ENCODE results near the gene MRE11. TPM values are rescaled to one million over a fixed set of nuclear protein-coding genes. Genes with fewer than 3 reads are reported as not detected.

The MRE11 gene
- 9.6 and 13.4 TPM in 2 replicates for total RNA-seq (2014; rRNA removed; shearing (Covaris generic))

DNA sequence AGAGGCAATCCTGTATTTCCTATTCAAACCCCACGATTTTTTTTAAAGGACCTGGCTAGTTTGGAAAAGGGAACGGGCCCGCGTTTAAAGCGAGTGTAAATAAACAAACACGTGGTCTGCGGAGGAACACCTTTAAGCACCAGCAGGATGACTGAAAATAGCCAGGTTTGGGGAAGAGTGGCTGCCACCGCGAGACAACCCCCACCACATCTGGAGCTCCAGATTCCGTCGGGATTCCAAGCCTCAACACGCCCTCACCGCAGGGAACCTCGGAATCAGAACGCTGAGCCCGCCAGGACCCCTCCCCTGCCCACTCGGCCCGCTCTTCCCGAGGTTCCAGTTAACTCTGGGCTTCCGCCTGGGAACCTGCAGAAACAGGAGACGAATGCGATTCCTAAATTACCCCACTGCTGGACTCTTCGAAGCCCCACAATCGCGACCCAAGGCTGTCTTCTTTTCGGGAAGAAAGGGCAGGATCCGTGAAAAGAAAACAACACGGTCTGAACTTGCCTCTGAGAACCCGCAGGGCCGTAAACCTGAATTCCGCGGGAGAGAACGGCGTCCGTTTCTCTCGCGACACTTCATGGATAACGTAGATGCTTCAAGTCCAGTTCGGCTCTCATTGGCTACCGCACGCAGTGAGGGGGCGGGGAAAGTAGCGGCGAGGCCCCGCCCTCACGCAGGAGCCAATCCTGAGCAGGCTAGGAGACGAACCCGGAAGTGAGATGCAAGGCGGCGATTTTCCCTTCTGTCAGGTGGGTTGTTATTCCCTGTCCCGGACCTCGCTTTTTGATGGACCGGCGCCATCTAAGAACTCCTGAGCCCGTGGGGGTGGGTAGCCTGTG, at the start of gene MRE11, which contains the start of gene ANKRD49:
Gene MRE11, minus strand, starts transcription at position 564 of the 845 bp plus-strand sequence. CDS start 1,043 bp downstream, outside the sequence.
Gene ANKRD49, plus strand, starts transcription at position 704 of the 845 bp plus-strand sequence. CDS start 2,710 bp downstream, outside the sequence.
- peaks cover 4% of the 10 kb centered on the region; the same call in 1 of the 2 replicates for H3K4me1 ChIP-seq (replicated peaks)
- H3K36me3 ChIP-seq = 0 out of 2 replicates have a peak, but pooled peaks cover 7% of the 10 kb centered on the region
- no peaks in the 10 kb centered on the region for H3K27me3 ChIP-seq (replicated peaks)
- DNase-seq (ENCODE audit: low read depth in 1 of 2, low spot score in 2 of 2) = peak; percentile 89
- peak within 1 kb of the TSS; percentile 87 for H3K27ac ChIP-seq
- no peaks in the 10 kb centered on the region for H3K9me3 ChIP-seq (replicated peaks)
- H3K4me3 ChIP-seq = peak within 1 kb of the TSS; percentile 72

DNA sequence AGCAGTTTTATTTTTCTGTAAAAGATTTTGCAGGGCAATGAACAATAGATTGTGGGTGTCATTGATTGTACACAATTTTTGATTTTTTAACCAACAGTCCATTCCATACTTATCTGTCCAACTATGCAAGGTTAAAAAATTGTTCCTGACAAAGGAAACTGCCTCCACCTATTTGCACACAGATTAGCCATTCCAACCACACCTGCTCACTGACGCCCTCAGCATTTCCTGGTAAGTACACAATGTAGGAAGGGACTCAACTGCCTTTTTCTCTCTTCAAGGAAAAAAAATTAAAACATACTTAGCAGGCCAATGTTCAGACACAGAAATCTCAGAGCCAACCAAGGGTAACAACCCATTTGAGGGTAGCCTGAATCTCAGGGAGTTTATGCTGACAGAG, 45.8 kb upstream of the MRE11 start:
- Histone ChIP-seq H3K27ac (no peak overlapping the region), H3K36me3 (no peaks in the 10 kb centered on the region), H3K9me3 (replicated peaks) (no peaks in the 10 kb centered on the region), H3K4me1 (replicated peaks) (peaks cover 1% of the 10 kb centered on the region), H3K27me3 (replicated peaks) (no peaks in the 10 kb centered on the region), H3K4me3 (no peak overlapping the region)
- no peak for DNase-seq (ENCODE audit: low read depth in 1 of 2, low spot score in 2 of 2)

DNA sequence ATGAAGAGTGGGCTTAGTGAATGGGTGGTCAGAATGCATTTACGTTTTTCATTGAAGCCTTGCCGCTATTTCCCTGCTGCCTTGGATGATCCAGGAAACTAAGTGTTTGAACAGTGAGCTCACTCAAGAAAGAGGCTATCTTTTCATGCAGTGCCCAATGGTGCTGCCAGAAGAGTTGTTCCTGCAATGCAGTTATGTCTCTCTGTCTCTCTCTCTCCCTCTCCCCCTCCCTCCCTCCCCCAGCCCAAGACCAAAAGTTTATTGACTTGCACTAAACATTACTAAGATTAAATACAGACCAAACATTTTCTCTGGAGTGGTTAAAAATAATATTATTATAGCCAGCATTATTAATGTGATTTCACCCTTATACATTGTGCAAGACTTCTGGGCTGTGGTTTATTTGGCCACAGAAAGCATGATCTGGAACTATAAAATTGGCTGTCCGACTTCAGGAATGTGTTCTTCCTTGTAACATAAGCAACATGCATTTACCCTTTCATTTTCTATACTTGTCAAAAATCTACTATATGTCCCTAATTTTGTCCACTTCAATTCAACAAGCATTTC, 43.5 kb upstream of the MRE11 start:
- no peak for DNase-seq (ENCODE audit: low read depth in 1 of 2, low spot score in 2 of 2)
- Histone ChIP-seq H3K27me3 (replicated peaks) (no peaks in the 10 kb centered on the region), H3K4me3 (no peak overlapping the region), H3K4me1 (replicated peaks) (no peaks in the 10 kb centered on the region), H3K9me3 (replicated peaks) (no peaks in the 10 kb centered on the region), H3K27ac (no peak overlapping the region), H3K36me3 (no peaks in the 10 kb centered on the region)

DNA sequence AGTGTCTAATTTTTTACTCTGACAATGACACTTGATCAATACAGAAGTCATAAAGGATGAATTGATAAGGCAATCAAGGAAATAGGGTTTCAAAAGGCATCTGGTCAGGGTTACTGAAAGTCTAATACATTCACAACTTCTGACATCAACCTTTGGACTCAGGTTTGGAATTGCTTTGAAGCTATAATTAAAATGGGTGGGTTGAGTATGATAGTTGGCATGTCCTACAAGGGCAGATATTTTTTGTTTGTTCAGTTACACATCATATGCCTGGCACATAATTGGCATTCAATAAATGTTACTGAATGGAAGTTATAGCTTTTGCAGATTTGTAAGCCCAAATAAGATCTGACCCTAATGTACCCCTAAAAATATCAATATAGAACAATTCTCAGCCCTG, 42.7 kb upstream of the MRE11 start:
- DNase-seq (ENCODE audit: low read depth in 1 of 2, low spot score in 2 of 2) = no peak
- Histone ChIP-seq H3K36me3 (no peaks in the 10 kb centered on the region), H3K9me3 (replicated peaks) (no peaks in the 10 kb centered on the region), H3K4me3 (no peak overlapping the region), H3K4me1 (replicated peaks) (no peaks in the 10 kb centered on the region), H3K27me3 (replicated peaks) (no peaks in the 10 kb centered on the region), H3K27ac (no peak overlapping the region)

DNA sequence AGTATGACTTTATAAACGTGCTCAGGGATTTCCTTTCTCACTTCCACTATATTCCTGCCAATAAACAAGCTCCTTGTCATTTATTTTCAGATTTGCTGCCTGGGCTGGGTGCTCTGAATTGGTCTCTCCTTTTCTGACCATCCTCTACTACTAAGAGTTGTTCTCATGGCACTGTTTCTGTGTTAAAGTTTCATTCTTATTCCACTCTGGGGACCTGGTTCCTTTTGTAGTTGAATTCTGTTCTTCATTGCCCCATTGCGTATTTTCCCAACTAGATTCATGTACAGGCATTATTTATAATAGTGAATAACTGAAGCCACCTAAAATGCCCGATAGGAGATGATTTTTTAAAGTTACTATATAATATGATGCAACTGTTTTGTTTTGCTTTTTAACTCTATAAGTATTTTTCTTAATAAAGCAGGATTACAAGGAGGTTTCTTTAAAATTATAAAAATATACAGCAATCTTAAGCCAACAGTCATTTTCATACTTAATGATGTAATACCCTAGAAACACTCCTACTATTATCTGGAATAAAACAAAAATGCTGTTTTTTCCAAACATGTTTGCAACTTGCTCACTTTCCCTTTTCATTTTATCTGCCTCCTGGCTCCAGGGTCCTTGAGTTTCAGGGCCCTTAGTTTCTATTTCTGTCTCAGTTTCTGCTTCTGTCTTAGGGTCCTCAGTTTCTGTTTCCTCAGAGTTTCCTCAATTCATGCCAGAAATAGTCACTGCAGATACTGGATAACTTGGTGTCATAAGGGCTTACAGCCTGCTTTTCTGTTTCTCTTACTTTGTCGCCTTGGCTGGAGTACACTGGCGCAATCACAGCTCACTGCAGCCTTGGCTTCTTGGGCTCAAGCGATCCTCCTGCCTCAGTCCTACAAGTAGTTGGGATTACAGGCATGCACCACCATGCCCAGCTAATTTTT, 40.3 kb upstream of the MRE11 start:
- Histone ChIP-seq H3K9me3 (replicated peaks) (no peaks in the 10 kb centered on the region), H3K4me1 (replicated peaks) (no peaks in the 10 kb centered on the region), H3K27me3 (replicated peaks) (no peaks in the 10 kb centered on the region), H3K36me3 (no peaks in the 10 kb centered on the region), H3K4me3 (no peak overlapping the region), H3K27ac (no peak overlapping the region)
- no peak for DNase-seq (ENCODE audit: low read depth in 1 of 2, low spot score in 2 of 2)

DNA sequence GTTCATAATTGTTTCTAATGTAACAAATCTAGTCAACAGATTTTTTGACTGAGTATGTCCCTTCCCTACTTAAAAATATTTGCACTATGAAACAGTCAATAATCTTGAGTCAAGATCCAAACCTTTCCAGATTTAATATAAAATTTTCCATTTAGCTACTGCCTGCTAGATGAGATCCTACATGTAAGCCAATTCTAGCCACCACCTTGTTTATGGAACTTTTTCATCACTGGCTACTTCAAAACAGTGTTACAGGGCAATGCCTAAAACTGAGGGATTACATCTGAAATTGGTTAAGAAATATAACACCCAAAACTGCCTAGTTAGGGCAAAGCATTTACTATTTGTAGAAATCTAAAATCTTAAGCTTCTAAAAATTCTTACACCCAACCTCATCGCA, 39.6 kb upstream of the MRE11 start:
- no peak for DNase-seq (ENCODE audit: low read depth in 1 of 2, low spot score in 2 of 2)
- H3K9me3 ChIP-seq (replicated peaks) = no peaks in the 10 kb centered on the region

DNA sequence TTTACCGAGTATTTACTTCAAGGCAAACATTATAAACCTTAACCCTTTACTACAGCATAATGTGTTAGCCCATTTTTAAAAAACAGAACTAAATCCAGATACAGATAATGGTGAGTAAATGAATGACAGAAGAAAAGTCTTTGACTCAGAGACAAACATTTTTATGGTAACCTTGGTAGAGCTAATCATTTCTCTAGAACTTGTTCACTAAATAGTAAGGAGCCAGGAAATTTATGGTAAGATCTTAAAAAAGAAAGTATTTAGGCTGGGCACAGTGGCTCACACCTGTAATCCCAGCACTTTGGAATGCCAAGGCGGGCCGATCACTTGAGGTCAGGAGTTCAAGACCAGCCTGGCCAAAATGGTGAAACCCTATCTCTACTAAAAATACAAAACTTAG, 38.6 kb upstream of the MRE11 start:
- H3K4me1 ChIP-seq (replicated peaks) = no peaks in the 10 kb centered on the region
- H3K4me3 ChIP-seq = no peak overlapping the region
- H3K36me3 ChIP-seq = no peaks in the 10 kb centered on the region
- no peak overlapping the region for H3K27ac ChIP-seq
- DNase-seq (ENCODE audit: low read depth in 1 of 2, low spot score in 2 of 2) = no peak
- no peaks in the 10 kb centered on the region for H3K9me3 ChIP-seq (replicated peaks)
- H3K27me3 ChIP-seq (replicated peaks) = no peaks in the 10 kb centered on the region

More for the DNA sequence above, 39.6 kb upstream of the MRE11 start:
- no peak overlapping the region for H3K27ac ChIP-seq
- no peaks in the 10 kb centered on the region for H3K36me3 ChIP-seq
- H3K4me3 ChIP-seq = no peak overlapping the region
- no peaks in the 10 kb centered on the region for H3K27me3 ChIP-seq (replicated peaks)
- no peaks in the 10 kb centered on the region for H3K4me1 ChIP-seq (replicated peaks)

DNA sequence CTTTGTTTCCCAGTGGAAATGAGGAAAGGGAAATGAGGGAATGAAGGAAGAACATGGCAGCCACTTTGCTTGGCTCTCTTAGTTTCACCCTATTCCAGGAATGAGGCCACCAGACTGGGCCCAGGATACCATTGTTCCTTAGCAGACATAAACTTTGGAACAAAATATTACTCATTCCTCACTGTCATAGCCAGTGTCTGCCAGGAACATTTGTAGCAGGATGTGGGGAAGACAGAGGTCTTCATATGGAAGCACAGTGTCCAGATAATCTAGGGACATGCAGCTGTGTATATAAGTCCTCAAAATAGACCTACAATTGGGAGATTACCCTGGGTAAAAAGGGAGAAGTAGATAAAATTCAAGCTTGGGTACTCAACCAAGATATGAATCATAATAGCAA, 34.9 kb upstream of the MRE11 start:
- no peaks in the 10 kb centered on the region for H3K9me3 ChIP-seq (replicated peaks)
- H3K27ac ChIP-seq = no peak overlapping the region
- H3K27me3 ChIP-seq (replicated peaks) = no peaks in the 10 kb centered on the region
- no peaks in the 10 kb centered on the region for H3K36me3 ChIP-seq
- no peaks in the 10 kb centered on the region for H3K4me1 ChIP-seq (replicated peaks)
- no peak overlapping the region for H3K4me3 ChIP-seq
- no peak for DNase-seq (ENCODE audit: low read depth in 1 of 2, low spot score in 2 of 2)

DNA sequence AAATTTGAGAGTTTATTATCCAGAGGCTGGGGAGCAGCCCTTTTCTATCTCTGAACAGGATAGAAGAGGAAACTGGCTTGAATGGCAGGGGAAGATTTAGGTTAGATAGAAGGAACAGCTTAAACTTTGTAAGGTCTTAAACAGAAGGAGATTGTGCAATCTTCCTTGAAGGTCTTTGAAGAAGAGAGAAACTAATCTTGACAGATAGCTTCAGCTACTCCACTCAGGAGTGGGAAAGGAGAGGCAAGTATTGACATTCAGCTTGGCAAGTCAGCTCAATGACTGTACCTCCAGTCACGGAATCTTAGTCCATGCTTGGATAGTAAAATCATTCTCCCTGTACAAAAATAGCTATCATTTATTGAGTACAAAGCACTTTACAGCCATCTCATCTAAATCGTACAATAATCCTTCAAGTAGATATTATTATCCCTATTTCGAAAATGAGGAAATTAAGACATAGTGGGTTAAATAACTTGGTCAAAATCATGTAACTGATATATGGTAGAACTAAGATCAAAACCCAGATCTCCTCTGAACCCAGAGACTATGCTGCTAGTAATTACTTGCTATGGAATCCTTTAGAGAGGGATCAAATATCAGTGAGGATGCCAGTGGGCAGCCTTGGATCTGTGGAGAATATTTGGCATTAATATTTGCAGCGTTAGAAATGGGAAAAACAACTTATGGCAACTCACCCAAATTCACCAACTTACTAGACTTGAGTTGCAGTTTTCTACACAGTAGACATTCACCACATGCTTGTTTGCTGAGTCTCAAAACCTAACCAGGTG, 33.2 kb upstream of the MRE11 start:
- H3K27me3 ChIP-seq (replicated peaks) = no peaks in the 10 kb centered on the region
- H3K9me3 ChIP-seq (replicated peaks) = no peaks in the 10 kb centered on the region
- H3K4me1 ChIP-seq (replicated peaks) = no peaks in the 10 kb centered on the region
- DNase-seq (ENCODE audit: low read depth in 1 of 2, low spot score in 2 of 2) = no peak
- H3K4me3 ChIP-seq = no peak overlapping the region
- H3K27ac ChIP-seq = no peak overlapping the region
- no peaks in the 10 kb centered on the region for H3K36me3 ChIP-seq

DNA sequence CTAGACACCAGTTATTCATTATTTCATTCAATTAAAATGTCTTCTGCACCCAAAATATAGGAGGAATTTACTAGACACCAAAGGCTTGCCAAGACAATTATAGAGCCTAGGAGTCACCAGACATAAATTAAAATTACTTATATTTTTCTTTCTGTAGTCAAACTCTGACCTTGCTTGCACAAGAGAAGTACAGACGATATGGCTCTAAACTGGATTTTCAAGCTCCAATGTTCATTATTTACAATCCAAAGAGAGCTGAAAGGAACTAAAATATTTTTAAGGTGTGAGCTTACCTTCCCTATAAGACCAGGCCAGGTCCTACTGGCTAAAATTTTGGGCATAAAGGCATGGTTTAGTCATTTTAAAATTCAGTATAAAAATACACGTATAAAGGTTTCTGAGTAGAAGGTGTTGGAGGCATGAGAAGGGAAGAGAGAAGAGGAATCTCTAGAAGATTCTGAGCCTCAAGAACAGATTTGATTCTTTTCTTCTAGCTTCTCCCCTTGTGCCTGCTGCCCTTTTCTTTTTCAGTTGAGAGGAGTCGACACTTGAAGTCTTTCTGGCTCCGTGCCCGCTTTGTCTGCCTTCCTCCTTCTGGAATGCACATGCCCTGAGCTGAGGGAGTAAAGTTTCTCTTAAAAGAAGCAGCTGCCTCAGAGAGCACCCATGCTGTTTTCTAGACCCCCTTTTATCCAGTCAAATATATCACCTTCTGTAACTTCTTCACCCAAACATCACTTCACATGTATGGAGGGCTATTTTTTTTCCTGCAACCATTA, 32.1 kb upstream of the MRE11 start:
- DNase-seq (ENCODE audit: low read depth in 1 of 2, low spot score in 2 of 2) = peak; percentile 27 to 56
- Histone ChIP-seq H3K36me3 (no peaks in the 10 kb centered on the region), H3K27me3 (replicated peaks) (no peaks in the 10 kb centered on the region), H3K27ac (no peak overlapping the region), H3K4me1 (replicated peaks) (no peaks in the 10 kb centered on the region), H3K4me3 (no peak overlapping the region), H3K9me3 (replicated peaks) (no peaks in the 10 kb centered on the region)

DNA sequence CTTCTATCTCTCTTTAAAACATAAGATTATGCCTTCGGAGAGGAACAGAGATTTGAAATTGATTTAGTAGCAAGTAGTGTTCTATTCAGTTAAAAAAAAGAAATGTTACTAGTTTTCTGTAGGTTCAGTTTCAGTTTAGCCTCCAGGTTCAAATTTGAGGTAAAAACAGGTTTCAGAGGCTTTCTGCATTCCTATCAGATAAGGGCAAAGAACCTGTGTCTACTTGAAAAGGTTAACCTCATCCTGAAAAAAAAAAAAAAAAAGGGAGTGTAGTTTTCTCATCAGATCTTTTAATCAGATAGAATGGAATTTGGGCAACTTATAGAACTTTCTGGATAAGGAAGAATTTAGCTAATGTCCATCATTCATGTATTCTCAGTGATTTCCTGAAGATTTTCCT, 30.7 kb upstream of the MRE11 start:
- Histone ChIP-seq H3K27me3 (replicated peaks) (no peaks in the 10 kb centered on the region), H3K36me3 (no peaks in the 10 kb centered on the region), H3K27ac (no peak overlapping the region), H3K4me1 (replicated peaks) (no peaks in the 10 kb centered on the region), H3K9me3 (replicated peaks) (no peaks in the 10 kb centered on the region), H3K4me3 (no peak overlapping the region)
- no peak for DNase-seq (ENCODE audit: low read depth in 1 of 2, low spot score in 2 of 2)

DNA sequence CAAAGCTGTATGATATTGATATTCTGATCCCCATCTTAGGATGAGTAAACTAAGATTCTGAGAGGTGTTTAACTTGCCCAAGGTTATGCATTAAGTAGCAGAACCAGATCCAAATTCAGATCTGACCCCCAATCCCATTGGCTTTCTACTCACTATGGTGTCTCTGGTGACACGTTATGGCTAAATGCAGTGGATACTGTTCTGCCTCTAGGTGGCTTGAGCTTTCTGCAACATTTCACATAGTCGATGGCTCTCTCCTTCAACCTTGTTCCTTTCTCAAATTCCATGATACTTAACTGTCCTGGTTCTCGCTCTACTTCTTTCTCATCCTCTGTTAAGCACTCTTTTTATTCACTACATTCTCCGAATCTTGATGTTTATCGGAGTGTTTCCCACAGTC, 28.0 kb upstream of the MRE11 start:
- DNase-seq (ENCODE audit: low read depth in 1 of 2, low spot score in 2 of 2) = no peak
- Histone ChIP-seq H3K4me3 (no peak overlapping the region), H3K27me3 (replicated peaks) (no peaks in the 10 kb centered on the region), H3K27ac (no peak overlapping the region), H3K4me1 (replicated peaks) (no peaks in the 10 kb centered on the region), H3K36me3 (no peaks in the 10 kb centered on the region), H3K9me3 (replicated peaks) (no peaks in the 10 kb centered on the region)
